Hepatocyte (in vitro differentiated cells): ENCODE data around the gene KIF26B.

Experiments used
- EZH2 ChIP-seq: fragments of 200-600 bp; sonication (generic); IDR thresholded peaks from 2 replicates; pipeline ENCODE4 v1.6.1; 2016; ENCODE audit warnings: antibody characterized with exemption, mild to moderate bottlenecking, borderline replicate concordance
- EZH2phosphoT487 ChIP-seq: fragments of 200-600 bp; sonication (generic); IDR thresholded peaks from one replicate; pipeline ENCODE4 v1.6.1; 2018; ENCODE audit warnings: antibody characterized with exemption, mild to moderate bottlenecking, low read depth, moderate library complexity; ENCODE audit not compliant: unreplicated experiment, severe bottlenecking
- TF ChIP-seq, protein P1 (sequence below): fragments of 200-600 bp; sonication (generic); IDR thresholded peaks from 2 replicates; pipeline ENCODE4 v1.5.1; 2016; ENCODE audit warnings: antibody characterized with exemption, mild to moderate bottlenecking; ENCODE audit not compliant: poor library complexity

DNA sequence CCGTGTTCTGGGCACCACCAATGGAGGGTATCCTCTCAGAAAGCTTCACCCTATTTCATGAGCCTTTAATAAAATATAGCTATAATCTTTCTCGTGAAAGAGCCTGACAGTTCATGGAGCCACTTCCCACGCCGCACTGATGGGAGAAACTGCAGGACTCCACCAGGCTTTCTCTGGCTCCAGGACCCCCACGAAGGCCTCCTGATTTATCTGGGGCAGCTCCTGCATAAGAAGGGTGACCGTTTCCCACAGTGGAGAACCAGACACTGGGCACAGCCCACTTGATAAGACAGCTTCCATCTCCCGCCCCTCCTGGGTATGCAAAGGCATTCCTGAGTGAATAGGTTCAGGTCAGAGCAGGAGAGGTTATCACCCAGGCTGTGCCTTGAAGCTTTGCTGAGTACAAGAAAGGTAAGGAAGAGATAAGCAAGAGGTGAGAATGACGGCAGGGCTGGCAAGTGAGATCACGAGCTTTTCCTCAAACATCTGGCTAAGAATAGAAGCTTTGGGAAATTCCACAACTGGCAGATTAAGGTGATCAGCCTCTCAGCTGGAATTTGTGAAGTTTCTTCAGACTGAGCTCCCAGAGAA, 499.8 kb downstream of the KIF26B start:
- TF ChIP-seq, protein P1, sequence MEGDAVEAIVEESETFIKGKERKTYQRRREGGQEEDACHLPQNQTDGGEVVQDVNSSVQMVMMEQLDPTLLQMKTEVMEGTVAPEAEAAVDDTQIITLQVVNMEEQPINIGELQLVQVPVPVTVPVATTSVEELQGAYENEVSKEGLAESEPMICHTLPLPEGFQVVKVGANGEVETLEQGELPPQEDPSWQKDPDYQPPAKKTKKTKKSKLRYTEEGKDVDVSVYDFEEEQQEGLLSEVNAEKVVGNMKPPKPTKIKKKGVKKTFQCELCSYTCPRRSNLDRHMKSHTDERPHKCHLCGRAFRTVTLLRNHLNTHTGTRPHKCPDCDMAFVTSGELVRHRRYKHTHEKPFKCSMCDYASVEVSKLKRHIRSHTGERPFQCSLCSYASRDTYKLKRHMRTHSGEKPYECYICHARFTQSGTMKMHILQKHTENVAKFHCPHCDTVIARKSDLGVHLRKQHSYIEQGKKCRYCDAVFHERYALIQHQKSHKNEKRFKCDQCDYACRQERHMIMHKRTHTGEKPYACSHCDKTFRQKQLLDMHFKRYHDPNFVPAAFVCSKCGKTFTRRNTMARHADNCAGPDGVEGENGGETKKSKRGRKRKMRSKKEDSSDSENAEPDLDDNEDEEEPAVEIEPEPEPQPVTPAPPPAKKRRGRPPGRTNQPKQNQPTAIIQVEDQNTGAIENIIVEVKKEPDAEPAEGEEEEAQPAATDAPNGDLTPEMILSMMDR: no peak
- TF ChIP-seq EZH2: no peak
- no peak for TF ChIP-seq EZH2phosphoT487
